AG04450 (cell line): Measurements from ENCODE around the gene ABHD4. TPM values are rescaled to one million over a fixed set of nuclear protein-coding genes. Genes with fewer than 3 reads are reported as not detected.
"Not testable (repeated sequence)": the region's sequence is repeated elsewhere in the genome, so short reads cannot be mapped to it uniquely, and the experiment has no call there.

ENCODE experiments used
- CTCF ChIA-PET: fragments of 300-600, 350-600 bp; formaldehyde crosslinking; extraction: SDS; loops from one replicate; lab custom pipeline; 2022; ENCODE audit warnings: antibody characterized with exemption, inconsistent platforms; lab: Charles Lee
- POLR2A ChIA-PET: fragments of 350-600 bp; formaldehyde crosslinking; extraction: SDS; loops from one replicate; lab custom pipeline; 2021; ENCODE audit warnings: antibody characterized with exemption, inconsistent platforms; lab: Yijun Ruan, JAX
- DNase-seq: peaks from one replicate; pipeline ENCODE4 v3.0.0-alpha.2; 2011; ENCODE audit warnings: low read depth, low spot score
- H3K27ac ChIP-seq: one replicate; pipeline ENCODE4 v1.5.1; 2012; ENCODE audit warnings: low read depth, low read length, control low read depth
- H3K27me3 ChIP-seq: one replicate; pipeline ENCODE4 v1.6.0; 2012; ENCODE audit warnings: low read length; ENCODE audit not compliant: control insufficient read depth, insufficient read depth
- H3K4me3 ChIP-seq: 2 replicates; pipeline ENCODE4 v1.5.1; 2011; ENCODE audit warnings: mild to moderate bottlenecking, low read depth, low read length, control low read depth
- H3K9me3 ChIP-seq: 2 replicates; pipeline ENCODE4 v1.5.1; 2012; ENCODE audit warnings: low read length; ENCODE audit not compliant: control insufficient read depth, insufficient read depth
- CTCF ChIP-seq: IDR thresholded peaks from 2 replicates; pipeline ENCODE4 v1.5.1; 2011; ENCODE audit warnings: low read depth, low read length, control low read depth, inconsistent platforms
- polyA plus RNA-seq: library from polyadenylated mRNA; depleted of rRNA; stranded (reverse); fragments of >200 nt; gene quantifications from 2 replicates; pipeline ENCODE4 v1.2.3, GENCODE V29; 2011

ABHD4 gene
- polyA plus RNA-seq, 1 experiment, result 42.1 TPM

GRCh38 chr14:22561661-22562579 is 36.2 kb upstream of the ABHD4 start:
- no peak for TF ChIP-seq CTCF
- DNase-seq, result no peak
- ChIA-PET CTCF (interaction anchor here (0.5 to 3.5 kb wide), 8 partner anchors 9 to 338 kb away, joined by 3 to 46 read pairs (median 4); no protein-coding TSS in a partner anchor), POLR2A (interaction anchor here (0.6 to 0.8 kb wide), 2 partner anchors 205 to 241 kb away, joined by 3 to 5 read pairs; partner anchors contain the start of gene OXA1L)
- Histone ChIP-seq H3K9me3 (no peaks in the 10 kb centered on the region), H3K27ac (no peak overlapping the region), H3K4me3 (no peak overlapping the region), H3K27me3 (no peaks in the 10 kb centered on the region)

GRCh38 chr14:22563987-22564386 is 34.1 kb upstream of the ABHD4 start:
- H3K27ac ChIP-seq, result no peak overlapping the region
- no peak overlapping the region for H3K4me3 ChIP-seq
- ChIA-PET POLR2A (no interaction called here), CTCF (interaction anchor here (0.5 to 5.8 kb wide), 4 partner anchors 17 to 289 kb away, joined by 3 to 23 read pairs (median 5); no protein-coding TSS in a partner anchor)
- no peaks in the 10 kb centered on the region for H3K9me3 ChIP-seq
- no peaks in the 10 kb centered on the region for H3K27me3 ChIP-seq
- DNase-seq, result no peak
- TF ChIP-seq CTCF, result no peak

GRCh38 chr14:22564463-22564862 is 33.6 kb upstream of the ABHD4 start:
- DNase-seq, result no peak
- TF ChIP-seq CTCF, result no peak
- no peak overlapping the region for H3K4me3 ChIP-seq
- ChIA-PET POLR2A (no interaction called here), CTCF (interaction anchor here (5.8 kb wide), 1 partner anchor 289 kb away, joined by 23 read pairs; no protein-coding TSS in a partner anchor)
- H3K27me3 ChIP-seq, result no peaks in the 10 kb centered on the region
- H3K27ac ChIP-seq, result no peak overlapping the region
- H3K9me3 ChIP-seq, result no peaks in the 10 kb centered on the region

GRCh38 chr14:22565391-22565945 is 32.6 kb upstream of the ABHD4 start:
- H3K4me3 ChIP-seq, result no peak overlapping the region
- no peaks in the 10 kb centered on the region for H3K9me3 ChIP-seq
- ChIA-PET CTCF (interaction anchor here (0.5 to 5.8 kb wide), 6 partner anchors 9 to 493 kb away, joined by 3 to 42 read pairs (median 4); no protein-coding TSS in a partner anchor), POLR2A (no interaction called here)
- H3K27ac ChIP-seq, result no peak overlapping the region
- DNase-seq, result no peak
- H3K27me3 ChIP-seq, result no peaks in the 10 kb centered on the region
- TF ChIP-seq CTCF, result no peak

- H3K9me3 ChIP-seq, DNase-seq, H3K27me3 ChIP-seq, H3K4me3 ChIP-seq, POLR2A ChIA-PET, H3K27ac ChIP-seq: not testable (repeated sequence)
- CTCF ChIA-PET, result interaction anchor here (0.5 to 5.8 kb wide), 6 partner anchors 10 to 287 kb away, joined by 3 to 42 read pairs (median 4); no protein-coding TSS in a partner anchor
Observed at GRCh38 chr14:22566266-22566665, 31.8 kb upstream of the ABHD4 start.
